ENCODE measurements around the gene GIPC3.

Gene GIPC3

DNA sequence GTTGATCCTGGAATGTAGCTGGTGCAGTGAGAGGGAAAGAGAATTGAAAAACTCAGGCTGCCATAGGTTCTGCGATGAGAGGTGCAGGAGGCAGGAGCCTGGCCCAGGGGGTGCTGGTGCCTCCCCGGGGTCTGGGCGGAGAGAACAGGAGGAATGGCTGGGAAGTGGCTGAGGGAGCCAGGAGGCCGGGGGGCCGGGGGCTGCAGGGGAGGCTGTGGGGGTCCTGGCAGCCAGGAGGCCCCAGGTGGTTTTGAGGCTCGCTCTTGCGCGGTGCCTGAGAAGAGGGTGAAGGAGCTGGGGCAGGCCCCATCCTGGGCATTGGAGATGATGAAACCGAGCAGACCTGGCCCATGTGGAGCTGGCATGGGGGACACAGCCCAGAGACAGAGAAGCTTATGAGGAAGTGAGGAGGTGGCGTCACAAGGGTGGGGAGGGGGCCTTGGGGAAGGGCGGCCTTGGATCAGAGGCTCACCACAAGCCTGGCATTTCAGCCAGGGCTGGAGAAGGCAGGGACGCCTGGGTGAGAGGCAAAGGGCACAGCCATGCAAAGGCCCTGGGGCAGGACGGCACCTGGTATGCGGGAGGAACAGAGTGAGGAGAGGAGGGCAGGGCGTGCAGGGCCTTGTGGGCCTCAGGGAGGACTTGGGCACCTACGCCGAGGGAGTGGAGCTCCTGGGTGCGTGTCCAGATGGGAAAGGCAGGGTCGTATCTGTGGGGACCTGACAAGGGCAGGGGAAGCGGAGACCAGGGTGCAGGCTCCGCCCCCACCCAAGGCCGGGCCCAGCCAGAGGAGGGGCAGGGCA, 47.6 kb upstream of the GIPC3 start:
- TF ChIP-seq, protein P1, sequence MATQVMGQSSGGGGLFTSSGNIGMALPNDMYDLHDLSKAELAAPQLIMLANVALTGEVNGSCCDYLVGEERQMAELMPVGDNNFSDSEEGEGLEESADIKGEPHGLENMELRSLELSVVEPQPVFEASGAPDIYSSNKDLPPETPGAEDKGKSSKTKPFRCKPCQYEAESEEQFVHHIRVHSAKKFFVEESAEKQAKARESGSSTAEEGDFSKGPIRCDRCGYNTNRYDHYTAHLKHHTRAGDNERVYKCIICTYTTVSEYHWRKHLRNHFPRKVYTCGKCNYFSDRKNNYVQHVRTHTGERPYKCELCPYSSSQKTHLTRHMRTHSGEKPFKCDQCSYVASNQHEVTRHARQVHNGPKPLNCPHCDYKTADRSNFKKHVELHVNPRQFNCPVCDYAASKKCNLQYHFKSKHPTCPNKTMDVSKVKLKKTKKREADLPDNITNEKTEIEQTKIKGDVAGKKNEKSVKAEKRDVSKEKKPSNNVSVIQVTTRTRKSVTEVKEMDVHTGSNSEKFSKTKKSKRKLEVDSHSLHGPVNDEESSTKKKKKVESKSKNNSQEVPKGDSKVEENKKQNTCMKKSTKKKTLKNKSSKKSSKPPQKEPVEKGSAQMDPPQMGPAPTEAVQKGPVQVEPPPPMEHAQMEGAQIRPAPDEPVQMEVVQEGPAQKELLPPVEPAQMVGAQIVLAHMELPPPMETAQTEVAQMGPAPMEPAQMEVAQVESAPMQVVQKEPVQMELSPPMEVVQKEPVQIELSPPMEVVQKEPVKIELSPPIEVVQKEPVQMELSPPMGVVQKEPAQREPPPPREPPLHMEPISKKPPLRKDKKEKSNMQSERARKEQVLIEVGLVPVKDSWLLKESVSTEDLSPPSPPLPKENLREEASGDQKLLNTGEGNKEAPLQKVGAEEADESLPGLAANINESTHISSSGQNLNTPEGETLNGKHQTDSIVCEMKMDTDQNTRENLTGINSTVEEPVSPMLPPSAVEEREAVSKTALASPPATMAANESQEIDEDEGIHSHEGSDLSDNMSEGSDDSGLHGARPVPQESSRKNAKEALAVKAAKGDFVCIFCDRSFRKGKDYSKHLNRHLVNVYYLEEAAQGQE (IDR thresholded peaks at IDR 0.05; ENCODE audit: insufficient read depth in 1 of 2, low read depth in 2 of 2, low read length in 2 of 2) = no peak
- TF ChIP-seq FOXP2 (optimal IDR thresholded peaks at IDR 0.05; ENCODE audit: borderline replicate concordance, extremely low read depth, extremely low read length, insufficient read depth) (no peak), TAF1 (IDR thresholded peaks at IDR 0.05; ENCODE audit: borderline replicate concordance, insufficient read depth, low read length) (no peak), SIN3A (IDR thresholded peaks at IDR 0.05; ENCODE audit: borderline replicate concordance, insufficient read depth, low read length) (no peak), POLR2AphosphoS5 (IDR thresholded peaks at IDR 0.05; ENCODE audit: low read depth, low read length) (no peak; the same call in 1 of the 2 replicates)

DNA sequence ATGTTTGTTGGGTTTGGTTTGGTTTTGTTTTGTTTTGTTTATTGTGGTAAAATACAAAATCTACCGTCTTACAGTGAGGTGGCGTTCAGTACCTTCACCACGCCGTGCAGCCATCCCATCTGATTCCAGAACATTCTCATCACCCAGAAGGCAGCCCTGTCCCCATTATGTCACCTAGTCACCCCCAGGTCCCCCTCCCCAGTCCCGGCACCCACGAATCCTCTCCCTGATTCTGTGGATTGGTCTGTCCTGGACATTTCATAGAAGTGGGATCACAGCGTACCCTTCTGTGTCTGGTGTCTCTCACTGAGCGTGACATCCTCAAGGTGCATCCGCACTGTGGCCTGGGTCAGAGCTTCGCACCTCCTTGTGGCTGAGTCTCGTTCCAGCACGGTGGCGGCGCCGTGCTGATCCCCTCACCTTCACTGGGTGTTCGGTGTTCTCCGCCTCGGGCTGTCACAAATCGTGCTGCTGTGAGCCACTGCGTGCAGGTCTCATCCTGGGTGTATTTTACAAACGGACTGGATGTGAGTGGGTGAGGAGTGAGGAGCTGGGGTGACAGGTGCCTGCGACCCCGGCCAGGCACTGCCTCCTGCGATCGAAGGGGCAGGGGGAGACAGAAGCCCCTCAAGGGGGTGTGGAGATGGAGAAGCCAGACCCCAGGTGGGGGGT, 46.9 kb upstream of the GIPC3 start:
- TF ChIP-seq, protein P1 (IDR thresholded peaks at IDR 0.05; ENCODE audit: insufficient read depth in 1 of 2, low read depth in 2 of 2, low read length in 2 of 2) = no peak
- no peak for TF ChIP-seq TAF1 (IDR thresholded peaks at IDR 0.05; ENCODE audit: borderline replicate concordance, insufficient read depth, low read length)
- TF ChIP-seq SIN3A (IDR thresholded peaks at IDR 0.05; ENCODE audit: borderline replicate concordance, insufficient read depth, low read length) = no peak
- TF ChIP-seq POLR2AphosphoS5 (IDR thresholded peaks at IDR 0.05; ENCODE audit: low read depth, low read length) = peak; percentile 32; the same call in 1 of the 2 replicates

DNA sequence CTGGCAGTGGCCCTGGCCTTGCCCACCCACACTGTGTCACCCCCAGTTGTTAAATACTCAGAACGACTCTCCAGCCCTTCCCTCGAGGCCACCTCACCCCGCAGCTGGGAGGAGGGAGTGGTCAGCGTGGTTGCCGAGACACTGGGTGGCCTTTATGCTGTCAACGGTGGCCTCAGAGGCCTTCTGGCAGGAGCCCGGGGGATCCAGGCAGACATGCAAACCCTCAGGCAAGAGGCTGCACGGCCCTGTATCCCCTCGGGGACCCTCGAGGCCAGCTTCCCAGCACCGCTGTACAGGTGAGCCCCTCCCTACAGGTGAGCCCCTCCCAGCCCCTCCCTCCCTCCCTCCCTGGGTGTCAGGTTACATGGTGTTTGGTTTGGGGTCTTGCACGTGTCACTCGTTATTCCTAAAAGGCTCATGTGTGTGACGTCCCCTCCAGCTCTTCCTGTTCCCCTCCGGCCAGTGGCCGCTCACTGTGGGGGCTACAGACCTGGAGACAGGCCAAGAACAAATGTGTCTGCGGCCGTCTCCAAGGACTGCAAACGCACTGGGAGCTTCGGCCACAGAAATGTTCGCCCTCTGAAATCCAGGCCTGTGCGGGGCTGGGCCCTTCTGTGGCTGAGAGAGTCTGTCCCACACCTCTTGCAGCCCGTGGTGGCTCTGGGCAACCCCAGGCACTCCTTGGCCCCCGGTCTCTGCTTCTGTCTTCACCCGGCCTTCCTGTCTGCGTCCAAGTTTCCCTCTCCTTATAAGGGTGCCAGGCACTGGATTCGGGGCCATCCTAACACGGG, 46.1 kb upstream of the GIPC3 start, which contains the start of gene TEKTIP1:
Gene TEKTIP1 (plus strand): TSS at position 210 of the 791 bp plus-strand sequence. CDS start 4 bp downstream, at position 214.
- TF ChIP-seq SIN3A (IDR thresholded peaks at IDR 0.05; ENCODE audit: borderline replicate concordance, insufficient read depth, low read length) (no peak), POLR2AphosphoS5 (IDR thresholded peaks at IDR 0.05; ENCODE audit: low read depth, low read length) (no peak; the same call in 1 of the 2 replicates), FOXP2 (optimal IDR thresholded peaks at IDR 0.05; ENCODE audit: borderline replicate concordance, extremely low read depth, extremely low read length, insufficient read depth) (no peak), TAF1 (IDR thresholded peaks at IDR 0.05; ENCODE audit: borderline replicate concordance, insufficient read depth, low read length) (no peak)
- TF ChIP-seq, protein P1 (IDR thresholded peaks at IDR 0.05; ENCODE audit: insufficient read depth in 1 of 2, low read depth in 2 of 2, low read length in 2 of 2) = no peak

DNA sequence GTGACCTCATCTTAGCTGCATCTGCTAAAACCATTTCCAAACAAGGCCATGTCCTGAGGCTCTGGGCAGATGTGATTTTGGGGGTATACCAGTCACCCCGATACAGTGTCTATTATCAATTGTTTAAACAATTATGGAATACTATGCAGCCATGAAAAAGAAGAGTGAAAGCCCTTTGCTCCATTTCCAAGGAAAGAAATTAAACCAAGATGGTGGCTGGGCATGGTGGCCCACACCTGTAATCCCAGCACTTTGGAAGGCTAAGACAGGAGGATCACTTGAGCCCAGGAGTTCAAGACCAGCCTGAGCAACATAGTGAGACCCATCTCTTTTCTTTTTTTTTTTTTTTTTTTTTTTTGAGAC, 45.5 kb upstream of the GIPC3 start:
- no peak for TF ChIP-seq TAF1 (IDR thresholded peaks at IDR 0.05; ENCODE audit: borderline replicate concordance, insufficient read depth, low read length)
- TF ChIP-seq POLR2AphosphoS5 (IDR thresholded peaks at IDR 0.05; ENCODE audit: low read depth, low read length) = no peak
- no peak for TF ChIP-seq FOXP2 (optimal IDR thresholded peaks at IDR 0.05; ENCODE audit: borderline replicate concordance, extremely low read depth, extremely low read length, insufficient read depth)
- TF ChIP-seq SIN3A (IDR thresholded peaks at IDR 0.05; ENCODE audit: borderline replicate concordance, insufficient read depth, low read length) = no peak
- TF ChIP-seq, protein P1 (IDR thresholded peaks at IDR 0.05; ENCODE audit: insufficient read depth in 1 of 2, low read depth in 2 of 2, low read length in 2 of 2) = no peak

Data from PFSK-1 (cell line).